Adipocyte (in vitro differentiated cells): ENCODE measurements around the gene OTULIN.

Experiments
- DNase-seq: peaks from one replicate; pipeline ENCODE4 v3.0.0-alpha.2; 2015; ENCODE audit warnings: low read depth
- H3K27me3 ChIP-seq: replicated peaks from 2 replicates; pipeline ENCODE4 v1.7.0; 2013; ENCODE audit warnings: mild to moderate bottlenecking, low read length, moderate library complexity; ENCODE audit not compliant: control insufficient read depth, insufficient read depth
- H3K36me3 ChIP-seq: 2 replicates; pipeline ENCODE4 v1.7.0; 2013; ENCODE audit warnings: low read length, mild to moderate bottlenecking, moderate library complexity; ENCODE audit not compliant: control insufficient read depth, insufficient read depth, severe bottlenecking
- H3K4me1 ChIP-seq: 2 replicates; pipeline ENCODE4 v1.7.0; 2013; ENCODE audit warnings: mild to moderate bottlenecking, low read length, moderate library complexity; ENCODE audit not compliant: control insufficient read depth, insufficient read depth
- H3K4me3 ChIP-seq: 2 replicates; pipeline ENCODE4 v1.7.0; 2013; ENCODE audit warnings: mild to moderate bottlenecking, low read length, moderate library complexity
- H3K9ac ChIP-seq: 2 replicates; pipeline ENCODE4 v1.7.0; 2013; ENCODE audit warnings: mild to moderate bottlenecking, low read length, moderate library complexity
- H3K9me3 ChIP-seq: 2 replicates; pipeline ENCODE4 v1.7.0; 2013; ENCODE audit warnings: mild to moderate bottlenecking, low read length, moderate library complexity; ENCODE audit not compliant: control insufficient read depth

OTULIN gene

GRCh38 chr5:14656898-14657297 lies 7.6 kb upstream of the OTULIN start:
- Histone ChIP-seq H3K36me3 (no peaks in the 10 kb centered on the region), H3K9ac (no peak overlapping the region), H3K27me3 (no peaks in the 10 kb centered on the region), H3K4me1 (peaks cover 12% of the 10 kb centered on the region), H3K9me3 (no peaks in the 10 kb centered on the region), H3K4me3 (no peak overlapping the region)
- no peak for DNase-seq

- no peak overlapping the region for H3K9ac ChIP-seq
- no peaks in the 10 kb centered on the region for H3K9me3 ChIP-seq
- H3K4me3 ChIP-seq: peak overlapping the region; percentile 1
- DNase-seq: peak; percentile 67
- H3K36me3 ChIP-seq: no peaks in the 10 kb centered on the region
- H3K27me3 ChIP-seq: no peaks in the 10 kb centered on the region
- H3K4me1 ChIP-seq: peaks cover 22% of the 10 kb centered on the region
These were observed 4.5 kb upstream of the OTULIN start for GRCh38 chr5:14659821-14660607.

- Histone ChIP-seq H3K9ac (no peak overlapping the region), H3K4me1 (peaks cover 28% of the 10 kb centered on the region), H3K4me3 (no peak overlapping the region), H3K27me3 (no peaks in the 10 kb centered on the region), H3K36me3 (no peaks in the 10 kb centered on the region), H3K9me3 (no peaks in the 10 kb centered on the region)
- DNase-seq: no peak
These were observed 3.7 kb upstream of the OTULIN start for GRCh38 chr5:14660833-14661232.

GRCh38 chr5:14662721-14663260 lies 1.7 kb upstream of the OTULIN start:
- no peak for DNase-seq
- no peaks in the 10 kb centered on the region for H3K9me3 ChIP-seq
- peak overlapping the region; percentile 93 for H3K4me3 ChIP-seq
- H3K27me3 ChIP-seq: no peaks in the 10 kb centered on the region
- no peaks in the 10 kb centered on the region for H3K36me3 ChIP-seq
- peaks cover 40% of the 10 kb centered on the region for H3K4me1 ChIP-seq
- H3K9ac ChIP-seq: peak overlapping the region; percentile 93

GRCh38 chr5:14663734-14664269 lies 716 bp upstream of the OTULIN start:
- Histone ChIP-seq H3K27me3 (no peaks in the 10 kb centered on the region), H3K36me3 (no peaks in the 10 kb centered on the region), H3K4me3 (peak overlapping the region; percentile 93), H3K9ac (peak overlapping the region; percentile 93), H3K9me3 (no peaks in the 10 kb centered on the region), H3K4me1 (peaks cover 42% of the 10 kb centered on the region)
- no peak for DNase-seq

GRCh38 chr5:14665101-14665822 lies 744 bp downstream of the OTULIN start:
- Histone ChIP-seq H3K27me3 (no peaks in the 10 kb centered on the region), H3K36me3 (no peaks in the 10 kb centered on the region), H3K9ac (peak overlapping the region; percentile 93), H3K4me1 (peaks cover 35% of the 10 kb centered on the region), H3K4me3 (peak overlapping the region; percentile 93), H3K9me3 (no peaks in the 10 kb centered on the region)
- DNase-seq: peak; percentile 64

GRCh38 chr5:14665949-14666348 lies 1.4 kb downstream of the OTULIN start:
- Histone ChIP-seq H3K4me1 (peaks cover 29% of the 10 kb centered on the region), H3K4me3 (peak overlapping the region; percentile 93), H3K9me3 (no peaks in the 10 kb centered on the region), H3K27me3 (no peaks in the 10 kb centered on the region), H3K36me3 (no peaks in the 10 kb centered on the region), H3K9ac (peak overlapping the region; percentile 93)
- peak; percentile 27 for DNase-seq

- Histone ChIP-seq H3K4me3 (peak overlapping the region; percentile 93), H3K9ac (peak overlapping the region; percentile 93), H3K36me3 (no peaks in the 10 kb centered on the region), H3K27me3 (no peaks in the 10 kb centered on the region), H3K9me3 (no peaks in the 10 kb centered on the region), H3K4me1 (peaks cover 29% of the 10 kb centered on the region)
- DNase-seq: no peak
These were observed 1.8 kb downstream of the OTULIN start for GRCh38 chr5:14666357-14666756.

- Histone ChIP-seq H3K9me3 (no peaks in the 10 kb centered on the region), H3K4me3 (no peak overlapping the region), H3K36me3 (no peaks in the 10 kb centered on the region), H3K4me1 (peaks cover 30% of the 10 kb centered on the region), H3K27me3 (no peaks in the 10 kb centered on the region), H3K9ac (no peak overlapping the region)
- DNase-seq: no peak
These were observed 2.8 kb downstream of the OTULIN start for GRCh38 chr5:14667290-14667689.

GRCh38 chr5:14667770-14668169 lies 3.3 kb downstream of the OTULIN start:
- Histone ChIP-seq H3K4me1 (peaks cover 32% of the 10 kb centered on the region), H3K9me3 (no peaks in the 10 kb centered on the region), H3K27me3 (no peaks in the 10 kb centered on the region), H3K9ac (no peak overlapping the region), H3K4me3 (no peak overlapping the region), H3K36me3 (no peaks in the 10 kb centered on the region)
- no peak for DNase-seq

GRCh38 chr5:14668181-14668591 lies 3.7 kb downstream of the OTULIN start:
- Histone ChIP-seq H3K9me3 (no peaks in the 10 kb centered on the region), H3K36me3 (no peaks in the 10 kb centered on the region), H3K4me3 (no peak overlapping the region), H3K27me3 (no peaks in the 10 kb centered on the region), H3K9ac (no peak overlapping the region), H3K4me1 (peaks cover 29% of the 10 kb centered on the region)
- no peak for DNase-seq
